Gastrocnemius medialis (tissue), 4 donors: ENCODE measurements around the gene RAB7A. TPM values are rescaled to one million over a fixed set of nuclear protein-coding genes. Genes with fewer than 3 reads are reported as not detected.

Experiments
- ATAC-seq, 2 donors: fragments of 150-250 bp; one replicate each; pipeline ENCODE4 v1.9.1; 2016
- DNase-seq, 2 donors: peaks; one replicate each; pipeline ENCODE4 v3.0.0-alpha.2; 2019
- H3K27ac ChIP-seq, 4 donors: fragments of 200-600 bp; sonication (generic); 1 replicate in 1 of 4; 2 replicates in 3 of 4; pipeline ENCODE4 v1.5.1; 2016 to 2018; ENCODE audit warnings: mild to moderate bottlenecking in 2 of 4, moderate library complexity in 1 of 4
- H3K27me3 ChIP-seq, 3 donors: fragments of 200-600 bp; sonication (generic) in 2 of 3; 1 replicate in 1 of 3; 2 replicates in 2 of 3; pipeline versions ENCODE4 v1.5.1 to v1.6.0; 2016 to 2019; ENCODE audit warnings: mild to moderate bottlenecking in 1 of 3, moderate library complexity in 1 of 3
- H3K36me3 ChIP-seq, 2 donors: fragments of 200-600 bp; sonication (generic) in 1 of 2; one replicate each; pipeline ENCODE4 v1.5.1; 2017 to 2018
- H3K4me1 ChIP-seq, 2 donors: fragments of 200-600 bp; sonication (generic) in 1 of 2; one replicate each; pipeline ENCODE4 v1.5.1; 2016 to 2017; ENCODE audit warnings: mild to moderate bottlenecking in 2 of 2
- H3K4me3 ChIP-seq, 4 donors: fragments of 200-600 bp; sonication (generic) in 3 of 4; 1 replicate in 1 of 4; 2 replicates in 3 of 4; pipeline ENCODE4 v1.5.1; 2016 to 2019; ENCODE audit warnings: mild to moderate bottlenecking in 2 of 4
- H3K9me3 ChIP-seq, 3 donors: fragments of 200-600 bp; sonication (generic) in 2 of 3; 1 replicate in 1 of 3; 2 replicates in 2 of 3; pipeline ENCODE4 v1.5.1; 2016 to 2019
- POLR2A ChIP-seq, 2 donors: fragments of 450-650 bp; IDR thresholded peaks; one replicate each; pipeline ENCODE4 v1.6.1; 2017; ENCODE audit warnings: antibody characterized with exemption in 2 of 2, mild to moderate bottlenecking in 2 of 2, moderate library complexity in 2 of 2
- in situ Hi-C, 4 donors: fragments of 200-750 bp; cut with MboI; loops; one replicate each; pipeline versions ENCODE4 v1.15.0 to v1.8.0; 2017; ENCODE audit warnings: low sequenced_read_pairs in 4 of 4
- intact Hi-C: fragments of 100-400 bp; cut with DNase I; formaldehyde crosslinking; loops from one replicate; pipeline ENCODE4 v1.15.1; 2023; ENCODE audit warnings: low total_unique reads
- total RNA-seq, 4 donors: library from RNA; depleted of rRNA; stranded (reverse); fragments of >200 nt; gene quantifications; one replicate each; pipeline versions ENCODE4 v1.1.0 to v1.2.3, GENCODE V29; 2016
- TF ChIP-seq, protein P1 (sequence below), 5 experiments: fragments of 450-650 bp in 3 of 5; fragments of 200-600 bp in 2 of 5; sonication (generic) in 2 of 5; IDR thresholded peaks in 4 of 5; conservative IDR thresholded peaks in 1 of 5; 1 replicate in 4 of 5; 2 replicates in 1 of 5; pipeline ENCODE4 v1.5.1; 2016 to 2019; ENCODE audit warnings: antibody characterized with exemption in 5 of 5, mild to moderate bottlenecking in 3 of 5, moderate library complexity in 3 of 5

Gene RAB7A
- total RNA-seq, 4 donors from 2014 or later: 102 to 190 (median 149) TPM

DNA sequence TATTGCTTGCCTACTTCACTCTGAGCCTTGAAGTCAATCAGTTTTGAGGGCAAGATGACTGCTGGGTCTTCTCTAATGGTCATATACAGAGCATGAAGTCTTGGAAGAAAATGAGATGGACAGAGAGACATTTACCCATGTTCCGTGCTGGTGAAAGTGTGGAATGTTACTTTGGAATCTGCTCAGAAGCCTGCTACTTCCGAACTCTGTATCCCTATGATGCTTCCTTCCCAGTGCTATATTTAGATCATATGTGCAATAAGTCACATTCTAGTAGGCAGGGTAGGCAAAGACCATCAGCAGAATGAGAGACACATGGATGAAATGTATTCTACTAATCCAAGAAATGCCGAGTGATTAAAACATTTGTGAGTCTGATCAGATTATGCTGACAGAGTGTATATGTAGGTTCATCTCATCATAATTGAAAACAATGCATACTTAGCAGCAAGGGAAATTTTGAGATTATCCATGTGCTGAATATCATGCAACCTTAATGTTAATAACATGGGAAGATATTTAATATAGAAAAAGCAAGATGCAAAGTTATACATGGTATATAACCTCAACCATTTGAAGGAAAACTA is 60.5 kb downstream of the RAB7A start:
- intact Hi-C loops: no loop called here

DNA sequence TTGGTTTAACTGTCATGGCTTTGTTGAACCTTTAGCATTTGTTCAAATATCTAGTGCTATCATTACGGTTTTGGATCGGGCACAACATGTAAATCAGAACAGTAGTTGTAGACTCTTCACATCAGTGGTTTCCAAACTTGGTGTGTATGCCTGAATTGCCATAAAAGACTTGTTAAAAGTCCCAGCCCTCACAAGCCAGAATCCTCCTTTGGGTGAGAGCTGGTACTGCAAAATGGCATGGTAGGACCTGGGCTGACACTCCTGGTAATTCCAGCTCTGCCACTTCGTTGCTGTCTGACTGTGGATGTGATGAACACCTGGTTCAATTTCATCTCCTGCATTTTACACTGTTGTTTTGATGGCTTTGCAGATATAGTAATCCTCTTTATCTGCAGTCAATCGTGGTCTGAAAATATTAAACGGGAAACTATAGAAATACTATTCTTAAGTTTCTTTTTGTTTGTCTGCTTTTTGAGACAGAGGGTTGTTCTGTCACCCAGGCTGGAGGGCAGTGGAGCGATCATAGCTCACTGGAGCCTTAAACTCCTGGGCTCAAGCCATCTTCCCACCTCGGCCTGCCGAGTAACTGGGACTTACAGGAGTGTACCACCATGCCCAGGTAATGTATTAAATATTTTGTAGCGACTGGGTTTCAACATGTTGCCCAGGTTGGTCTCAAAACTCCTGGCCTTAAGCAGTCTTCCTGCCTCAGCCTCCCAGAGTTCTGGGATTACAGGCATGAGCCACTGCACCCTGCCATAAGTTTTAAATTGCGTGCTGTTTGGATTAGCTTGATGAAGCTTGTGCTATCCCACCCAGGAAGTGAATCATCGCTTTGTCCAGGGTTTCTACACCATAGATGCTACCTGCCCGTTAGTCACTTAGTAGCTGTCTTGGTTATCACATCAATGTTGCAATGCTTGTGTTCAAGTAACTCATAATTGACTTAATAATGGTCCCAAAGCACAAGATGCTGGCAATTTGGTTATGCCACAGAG is 61.6 kb downstream of the RAB7A start:
- no peaks in the 10 kb centered on the region for H3K9me3 ChIP-seq
- no peaks in the 10 kb centered on the region for H3K36me3 ChIP-seq
- H3K27ac ChIP-seq: peak overlapping the region; percentile 80 to 99 (median 96)
- intact Hi-C loops (no loop called here), in situ Hi-C loops (loop anchor here in 1 of 4 donors (25.0 kb wide), 1 partner anchor 100 kb away; no protein-coding TSS in a partner anchor)
- no peaks in the 10 kb centered on the region for H3K27me3 ChIP-seq
- H3K4me1 ChIP-seq: peaks cover 69 to 87% of the 10 kb centered on the region in 2 donors
- DNase-seq (no peak), ATAC-seq (peak in 1 of 2 donors; percentile 27)
- no peak overlapping the region for H3K4me3 ChIP-seq
- TF ChIP-seq POLR2A (IDR thresholded peaks at IDR 0.05): no peak
- TF ChIP-seq, protein P1, sequence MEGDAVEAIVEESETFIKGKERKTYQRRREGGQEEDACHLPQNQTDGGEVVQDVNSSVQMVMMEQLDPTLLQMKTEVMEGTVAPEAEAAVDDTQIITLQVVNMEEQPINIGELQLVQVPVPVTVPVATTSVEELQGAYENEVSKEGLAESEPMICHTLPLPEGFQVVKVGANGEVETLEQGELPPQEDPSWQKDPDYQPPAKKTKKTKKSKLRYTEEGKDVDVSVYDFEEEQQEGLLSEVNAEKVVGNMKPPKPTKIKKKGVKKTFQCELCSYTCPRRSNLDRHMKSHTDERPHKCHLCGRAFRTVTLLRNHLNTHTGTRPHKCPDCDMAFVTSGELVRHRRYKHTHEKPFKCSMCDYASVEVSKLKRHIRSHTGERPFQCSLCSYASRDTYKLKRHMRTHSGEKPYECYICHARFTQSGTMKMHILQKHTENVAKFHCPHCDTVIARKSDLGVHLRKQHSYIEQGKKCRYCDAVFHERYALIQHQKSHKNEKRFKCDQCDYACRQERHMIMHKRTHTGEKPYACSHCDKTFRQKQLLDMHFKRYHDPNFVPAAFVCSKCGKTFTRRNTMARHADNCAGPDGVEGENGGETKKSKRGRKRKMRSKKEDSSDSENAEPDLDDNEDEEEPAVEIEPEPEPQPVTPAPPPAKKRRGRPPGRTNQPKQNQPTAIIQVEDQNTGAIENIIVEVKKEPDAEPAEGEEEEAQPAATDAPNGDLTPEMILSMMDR (IDR thresholded peaks at IDR 0.05 in 4 of 5, conservative IDR thresholded peaks at IDR 0.05 in 1 of 5): peak in 3 of 5 experiments; percentile 15 to 42 (median 33)

More for the DNA sequence above, 60.5 kb downstream of the RAB7A start:
- H3K27me3 ChIP-seq: no peaks in the 10 kb centered on the region
- in situ Hi-C loops: loop anchor here in 1 of 4 donors (25.0 kb wide), 1 partner anchor 99 kb away; no protein-coding TSS in a partner anchor
- H3K27ac ChIP-seq: peak overlapping the region; percentile 80 to 99 (median 96)
- peak in 1 of 2 donors; percentile 43 for ATAC-seq
- DNase-seq: no peak
- no peak overlapping the region for H3K4me3 ChIP-seq
- no peaks in the 10 kb centered on the region for H3K36me3 ChIP-seq
- H3K9me3 ChIP-seq: no peaks in the 10 kb centered on the region
- TF ChIP-seq POLR2A (IDR thresholded peaks at IDR 0.05): no peak
- TF ChIP-seq, protein P1 (IDR thresholded peaks at IDR 0.05 in 4 of 5, conservative IDR thresholded peaks at IDR 0.05 in 1 of 5): no peak
- H3K4me1 ChIP-seq: peaks cover 80 to 93% of the 10 kb centered on the region in 2 donors

DNA sequence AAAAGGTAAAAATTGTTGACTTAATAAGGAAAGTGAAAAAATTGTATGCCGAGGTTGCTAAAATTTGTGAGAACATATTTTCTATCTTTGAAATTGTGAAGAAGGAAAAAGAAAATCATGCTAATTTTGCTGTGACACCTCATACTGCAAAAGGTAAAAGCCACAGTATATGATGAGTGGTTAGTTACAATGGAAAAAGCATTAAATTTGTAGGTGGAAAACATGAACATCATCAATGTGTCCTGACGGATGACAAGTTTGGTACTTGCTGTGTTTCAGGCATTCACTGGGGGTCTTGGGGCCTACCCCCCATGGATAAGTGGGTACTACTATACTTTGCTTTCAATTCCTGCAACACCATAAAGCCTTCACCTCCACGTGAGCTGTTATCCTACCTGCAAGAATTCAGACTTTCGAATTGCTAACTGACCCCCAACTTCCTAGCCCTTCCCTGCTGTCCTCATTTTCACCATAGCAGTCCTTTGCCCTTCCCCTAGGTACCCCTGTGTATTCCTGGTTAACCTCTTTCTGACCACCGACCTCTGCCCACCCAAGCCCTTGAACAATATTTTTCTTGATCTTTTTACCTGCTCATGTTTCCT is 62.4 kb downstream of the RAB7A start:
- peaks cover 68 to 86% of the 10 kb centered on the region in 2 donors for H3K4me1 ChIP-seq
- DNase-seq: no peak
- H3K27me3 ChIP-seq: no peaks in the 10 kb centered on the region
- H3K36me3 ChIP-seq: no peaks in the 10 kb centered on the region
- no peak for ATAC-seq
- TF ChIP-seq, protein P1 (IDR thresholded peaks at IDR 0.05 in 4 of 5, conservative IDR thresholded peaks at IDR 0.05 in 1 of 5): no peak
- no peak for TF ChIP-seq POLR2A (IDR thresholded peaks at IDR 0.05)
- no peaks in the 10 kb centered on the region for H3K9me3 ChIP-seq
- intact Hi-C loops (no loop called here), in situ Hi-C loops (loop anchor here in 1 of 4 donors (25.0 kb wide), 1 partner anchor 101 kb away; no protein-coding TSS in a partner anchor)
- H3K4me3 ChIP-seq: no peak overlapping the region
- H3K27ac ChIP-seq: peak overlapping the region; percentile 80 to 99 (median 96)

DNA sequence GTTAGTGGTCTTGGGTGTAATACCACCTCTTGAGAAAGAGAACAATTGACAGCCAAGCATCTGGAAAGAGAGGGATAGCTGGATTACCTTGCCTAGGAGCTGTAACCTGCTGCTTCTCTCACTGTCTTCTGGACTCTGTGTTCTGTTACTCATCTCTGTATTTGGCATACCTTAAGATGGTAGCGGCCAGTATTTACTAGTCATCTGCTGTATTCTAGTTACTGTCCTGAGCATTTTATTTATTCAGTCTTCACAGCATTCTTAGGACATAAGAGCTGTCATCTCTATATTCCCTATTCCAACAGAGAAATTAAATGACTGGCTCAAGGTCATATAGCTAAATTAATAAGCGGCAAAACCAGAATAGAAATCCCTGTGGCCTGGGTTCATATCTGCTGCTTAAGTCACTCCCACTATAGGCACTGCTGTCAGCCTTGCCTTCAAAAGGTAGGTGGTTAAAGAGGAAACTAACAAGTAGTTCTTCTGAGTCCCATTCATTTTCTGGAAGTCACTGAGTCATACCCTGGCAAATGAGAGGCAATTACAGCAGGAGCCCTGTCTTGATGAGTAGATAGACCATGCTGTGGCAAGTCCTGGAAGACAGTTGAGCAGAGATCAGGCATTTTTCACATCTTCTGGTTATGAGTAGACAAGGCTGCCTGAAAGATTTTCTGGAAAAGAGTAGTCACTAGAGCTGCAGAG is 68.2 kb downstream of the RAB7A start:
- ATAC-seq (peak; percentile 89 to 90), DNase-seq (no peak)
- intact Hi-C loops (loop anchor here (1.0 to 2.0 kb wide), 4 partner anchors 10 to 177 kb away; no protein-coding TSS in a partner anchor), in situ Hi-C loops (loop anchor here in 2 of 4 donors (10.0 to 25.0 kb wide), 3 partner anchors 69 to 179 kb away; partner anchors contain the start of gene RAB7A (in 1 of the 2))
- Histone ChIP-seq H3K27me3 (no peaks in the 10 kb centered on the region), H3K4me3 (no peak overlapping the region), H3K4me1 (peaks cover 38 to 64% of the 10 kb centered on the region in 2 donors), H3K27ac (peak overlapping the region; percentile 94 to 99 (median 96)), H3K9me3 (no peaks in the 10 kb centered on the region), H3K36me3 (peaks cover 0 to 21% of the 10 kb centered on the region in 2 donors)
- TF ChIP-seq, protein P1 (IDR thresholded peaks at IDR 0.05 in 4 of 5, conservative IDR thresholded peaks at IDR 0.05 in 1 of 5): no peak
- TF ChIP-seq POLR2A (IDR thresholded peaks at IDR 0.05): peak in 1 of 2 donors; percentile 16
